SU-DHL-6 (cell line): ENCODE measurements around the gene SHOC2.

Source experiments
- EZH2phosphoT487 ChIP-seq: fragments of 200-600 bp; sonication (generic), shearing (Covaris generic); conservative IDR thresholded peaks from 2 replicates; pipeline ENCODE4 v1.6.1; 2018; ENCODE audit warnings: mild to moderate bottlenecking, antibody characterized with exemption, low read length, moderate library complexity, mixed read lengths
- TF ChIP-seq, protein P1 (sequence below): fragments of 200-600 bp; sonication (generic); IDR thresholded peaks from one replicate; pipeline ENCODE4 v1.5.1; 2017; ENCODE audit warnings: antibody characterized with exemption, mild to moderate bottlenecking, low read length, moderate library complexity; ENCODE audit not compliant: insufficient read depth, poor library complexity, severe bottlenecking

DNA sequence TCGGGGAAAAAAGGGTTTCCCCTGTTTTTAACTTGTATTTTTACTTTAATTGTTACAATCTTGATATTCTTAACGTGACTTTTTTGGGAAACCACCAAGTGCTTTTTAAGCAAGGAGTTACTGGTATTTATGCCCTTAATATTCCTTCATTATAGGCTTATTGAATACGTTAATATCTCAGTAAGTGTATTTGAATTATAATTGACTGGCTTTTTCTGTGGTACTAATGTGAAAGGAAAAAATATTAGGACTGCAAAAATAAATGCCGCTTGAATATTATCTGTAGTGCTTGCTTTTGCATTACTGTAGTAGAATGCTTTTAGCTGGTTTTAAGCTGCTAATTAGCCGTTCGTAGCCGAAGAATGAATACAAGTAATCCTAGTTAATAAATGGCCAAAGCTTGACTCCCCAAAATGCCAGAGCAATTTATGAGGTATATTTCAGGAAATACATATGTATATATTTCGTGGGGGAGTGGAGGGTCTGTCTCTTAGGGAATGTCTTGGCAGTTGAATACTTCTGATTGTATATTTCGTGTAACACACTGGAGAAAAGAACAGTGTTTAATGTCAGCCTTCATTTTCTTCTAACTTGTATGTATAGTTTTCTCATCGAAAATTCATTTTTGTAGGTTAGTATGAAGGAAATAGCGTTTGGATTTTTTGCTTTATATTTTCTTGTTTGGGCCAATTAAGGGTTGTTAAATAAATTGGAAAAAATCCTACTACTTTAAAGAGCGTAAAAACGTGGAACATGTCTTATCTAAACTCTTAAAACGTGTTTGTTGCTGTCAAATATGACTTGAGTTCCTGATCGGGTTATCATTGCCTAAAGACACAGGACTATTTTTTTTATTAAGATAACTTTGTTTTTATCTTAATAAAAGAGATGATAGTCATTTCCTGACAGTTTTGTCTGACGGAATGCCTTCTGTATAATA is 46.1 kb upstream of the SHOC2 start:
- TF ChIP-seq, protein P1, sequence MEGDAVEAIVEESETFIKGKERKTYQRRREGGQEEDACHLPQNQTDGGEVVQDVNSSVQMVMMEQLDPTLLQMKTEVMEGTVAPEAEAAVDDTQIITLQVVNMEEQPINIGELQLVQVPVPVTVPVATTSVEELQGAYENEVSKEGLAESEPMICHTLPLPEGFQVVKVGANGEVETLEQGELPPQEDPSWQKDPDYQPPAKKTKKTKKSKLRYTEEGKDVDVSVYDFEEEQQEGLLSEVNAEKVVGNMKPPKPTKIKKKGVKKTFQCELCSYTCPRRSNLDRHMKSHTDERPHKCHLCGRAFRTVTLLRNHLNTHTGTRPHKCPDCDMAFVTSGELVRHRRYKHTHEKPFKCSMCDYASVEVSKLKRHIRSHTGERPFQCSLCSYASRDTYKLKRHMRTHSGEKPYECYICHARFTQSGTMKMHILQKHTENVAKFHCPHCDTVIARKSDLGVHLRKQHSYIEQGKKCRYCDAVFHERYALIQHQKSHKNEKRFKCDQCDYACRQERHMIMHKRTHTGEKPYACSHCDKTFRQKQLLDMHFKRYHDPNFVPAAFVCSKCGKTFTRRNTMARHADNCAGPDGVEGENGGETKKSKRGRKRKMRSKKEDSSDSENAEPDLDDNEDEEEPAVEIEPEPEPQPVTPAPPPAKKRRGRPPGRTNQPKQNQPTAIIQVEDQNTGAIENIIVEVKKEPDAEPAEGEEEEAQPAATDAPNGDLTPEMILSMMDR: no peak
- TF ChIP-seq EZH2phosphoT487: no peak
